SK-N-MC (cell line): ENCODE measurements around the gene ASXL2.

ENCODE experiments used
- EZH2 ChIP-seq: fragments of 200-600 bp; sonication (generic); IDR thresholded peaks from one replicate; pipeline ENCODE4 v1.6.1; 2017; ENCODE audit warnings: antibody characterized with exemption
- POLR2AphosphoS5 ChIP-seq: IDR thresholded peaks from 2 replicates; pipeline ENCODE4 v1.6.1; 2012; ENCODE audit warnings: mild to moderate bottlenecking, low read depth, low read length, borderline replicate concordance

- no peak for TF ChIP-seq POLR2AphosphoS5
- no peak for TF ChIP-seq EZH2
Observed at GRCh38 chr2:25740810-25741381, 137.4 kb downstream of the ASXL2 start.
